ENCODE data around the gene RRN3. TPM values are rescaled to one million over a fixed set of nuclear protein-coding genes. Genes with fewer than 3 reads are reported as not detected.
A peak's percentile ranks its signal among the peaks of the same experiment; 100 is the strongest.
"Not testable (repeated sequence)": the region's sequence is repeated elsewhere in the genome, so short reads cannot be mapped to it uniquely, and the experiment has no call there.

The RRN3 gene
- total RNA-seq, 1 donor from 2014 or later: 23.8 TPM

DNA sequence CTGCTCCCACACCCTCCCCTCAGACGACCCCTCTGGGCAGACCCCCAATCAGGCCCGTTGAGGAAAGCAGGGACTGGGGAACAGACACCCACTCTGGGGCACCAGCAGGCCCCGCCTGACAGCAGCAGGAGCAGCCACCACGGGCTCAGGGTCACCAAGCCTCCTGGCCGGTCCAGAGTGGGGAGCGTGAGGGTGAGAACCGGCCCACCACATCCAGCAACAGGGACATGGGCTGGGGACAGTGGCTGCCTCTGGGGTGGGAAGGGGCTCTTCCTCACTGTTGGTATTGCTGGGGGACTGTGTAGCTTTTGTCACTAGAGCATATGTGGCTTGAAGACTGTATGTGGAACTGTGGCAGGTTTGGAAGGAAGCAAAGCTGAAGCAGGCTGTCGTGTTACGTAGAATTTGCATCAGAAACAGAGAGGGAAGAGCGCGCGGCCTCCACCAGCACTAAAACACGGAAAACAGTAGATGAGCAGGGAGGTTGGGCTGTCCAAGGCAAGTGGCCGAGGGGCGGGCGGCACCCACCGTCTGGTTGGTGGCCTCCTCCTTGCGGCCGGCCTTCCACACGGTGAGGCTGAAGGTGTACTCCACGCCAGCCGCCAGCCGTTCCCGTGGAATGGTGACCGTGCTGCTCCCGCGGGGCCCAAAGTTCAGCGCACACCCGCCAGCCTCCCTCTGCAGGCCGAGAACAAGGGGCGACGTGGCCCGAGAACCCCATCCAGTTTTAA is 40.8 kb upstream of the RRN3 start:
- not testable (repeated sequence) for H3K9me3 Mint-ChIP-seq (ENCODE audit: unreplicated experiment); H3K4me3 Mint-ChIP-seq (ENCODE audit: unreplicated experiment); H3K36me3 Mint-ChIP-seq (ENCODE audit: unreplicated experiment); H3K4me1 Mint-ChIP-seq (ENCODE audit: unreplicated experiment); H3K27me3 Mint-ChIP-seq (ENCODE audit: unreplicated experiment); H3K27ac Mint-ChIP-seq (ENCODE audit: unreplicated experiment)
- DNase-seq (ENCODE audit: extremely low spot score, unreplicated experiment): peak; percentile 36

DNA sequence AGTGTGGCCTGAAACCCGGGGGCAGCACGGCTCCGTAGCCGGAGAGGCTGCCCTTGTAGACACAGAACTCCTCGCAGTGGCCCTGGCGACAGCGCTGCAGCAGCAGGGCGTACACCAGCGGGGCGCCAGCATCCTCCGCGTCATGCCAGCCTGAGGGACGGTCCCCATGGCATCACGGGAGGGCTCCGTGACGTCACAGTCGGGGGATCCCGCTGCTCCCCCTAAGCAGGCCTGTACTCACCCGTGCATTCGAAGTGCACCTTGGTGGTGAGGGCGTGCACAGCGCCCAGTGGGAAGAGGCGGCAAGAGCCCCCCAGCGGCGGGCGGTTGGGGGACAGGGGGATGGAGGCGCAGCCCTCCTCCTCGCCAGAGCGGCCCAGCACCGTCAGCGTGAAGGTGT is 39.5 kb upstream of the RRN3 start:
- DNase-seq (ENCODE audit: extremely low spot score, unreplicated experiment): peak; percentile 74
- not testable (repeated sequence) for H3K27me3 Mint-ChIP-seq (ENCODE audit: unreplicated experiment); H3K4me1 Mint-ChIP-seq (ENCODE audit: unreplicated experiment); H3K36me3 Mint-ChIP-seq (ENCODE audit: unreplicated experiment); H3K9me3 Mint-ChIP-seq (ENCODE audit: unreplicated experiment); H3K4me3 Mint-ChIP-seq (ENCODE audit: unreplicated experiment); H3K27ac Mint-ChIP-seq (ENCODE audit: unreplicated experiment)

DNA sequence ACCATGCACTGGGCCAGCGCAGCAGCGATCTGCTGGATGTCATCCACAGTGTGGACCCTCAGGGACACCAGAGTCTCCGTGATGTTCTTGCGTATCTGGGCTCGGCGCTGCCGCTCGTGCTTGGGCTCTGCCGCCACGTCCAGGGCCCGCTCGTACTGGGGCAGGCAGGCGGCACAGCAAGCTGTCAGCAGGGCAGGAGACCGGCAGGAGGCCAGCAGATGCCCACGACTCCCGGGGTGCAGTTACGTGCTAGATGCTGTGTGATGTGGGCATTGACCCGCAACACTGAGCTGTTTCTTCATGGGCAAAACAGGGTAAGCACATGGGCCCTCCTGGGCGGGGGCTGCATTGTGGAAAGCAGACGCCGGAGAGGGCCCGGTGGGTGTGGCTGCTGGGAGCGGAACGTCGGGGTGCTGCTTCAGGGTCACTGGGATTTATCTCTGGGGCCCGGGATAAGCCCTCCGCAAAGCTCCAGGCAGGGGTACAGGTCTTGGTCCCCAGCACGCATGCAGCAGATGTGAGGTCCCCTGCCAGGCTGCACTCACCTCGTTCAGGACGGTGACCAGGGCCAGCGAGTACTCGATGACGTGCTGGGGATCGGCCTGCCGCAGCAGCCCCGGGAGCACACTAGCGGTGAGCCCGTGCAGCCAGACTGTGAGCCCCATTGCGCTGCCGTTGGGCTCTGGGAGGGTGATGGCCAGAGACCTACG is 38.8 kb upstream of the RRN3 start:
- DNase-seq (ENCODE audit: extremely low spot score, unreplicated experiment): peak; percentile 74
- H3K27me3 Mint-ChIP-seq (ENCODE audit: unreplicated experiment); H3K27ac Mint-ChIP-seq (ENCODE audit: unreplicated experiment); H3K9me3 Mint-ChIP-seq (ENCODE audit: unreplicated experiment); H3K36me3 Mint-ChIP-seq (ENCODE audit: unreplicated experiment); H3K4me1 Mint-ChIP-seq (ENCODE audit: unreplicated experiment); H3K4me3 Mint-ChIP-seq (ENCODE audit: unreplicated experiment): not testable (repeated sequence)

DNA sequence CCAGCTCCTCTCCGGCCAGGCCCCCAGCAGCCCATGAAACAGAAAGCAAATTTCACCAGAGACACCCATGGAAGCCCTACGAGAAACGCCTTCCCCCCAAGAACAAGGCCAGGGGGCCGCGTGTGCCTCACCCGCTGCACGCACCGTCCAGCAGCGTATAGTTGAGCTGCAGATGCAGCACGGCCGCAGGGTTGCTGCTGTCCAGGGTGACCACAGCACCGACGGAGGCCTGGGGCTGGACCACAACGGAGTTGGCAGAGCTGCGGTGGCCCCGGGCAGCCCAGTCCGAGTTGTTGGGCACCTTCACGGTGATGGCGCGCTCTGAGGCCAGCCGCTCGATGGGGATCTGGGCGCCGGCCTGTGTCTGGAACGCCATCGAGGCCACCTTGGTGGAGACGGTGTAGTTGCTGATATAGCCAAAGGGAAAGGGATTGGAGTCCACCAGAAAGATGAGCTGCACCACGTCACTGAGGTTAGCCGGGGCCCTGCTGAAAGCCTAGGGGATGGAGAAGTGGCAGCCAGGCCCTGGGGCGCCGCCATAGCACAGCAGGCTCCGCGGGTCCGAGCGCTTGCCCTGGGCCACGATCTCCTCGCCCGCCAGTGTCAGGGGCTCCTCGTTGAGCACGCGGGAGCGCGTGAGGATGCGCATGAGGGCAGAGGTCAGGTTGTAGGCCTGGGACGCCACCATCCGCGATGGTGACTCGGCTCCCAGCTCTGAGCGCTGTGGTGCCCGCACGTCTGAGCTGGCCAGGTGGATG is 37.0 kb upstream of the RRN3 start:
- not testable (repeated sequence) for H3K4me1 Mint-ChIP-seq (ENCODE audit: unreplicated experiment); H3K27me3 Mint-ChIP-seq (ENCODE audit: unreplicated experiment); H3K4me3 Mint-ChIP-seq (ENCODE audit: unreplicated experiment); H3K36me3 Mint-ChIP-seq (ENCODE audit: unreplicated experiment); H3K9me3 Mint-ChIP-seq (ENCODE audit: unreplicated experiment); H3K27ac Mint-ChIP-seq (ENCODE audit: unreplicated experiment)
- peak; percentile 54 for DNase-seq (ENCODE audit: extremely low spot score, unreplicated experiment)

DNA sequence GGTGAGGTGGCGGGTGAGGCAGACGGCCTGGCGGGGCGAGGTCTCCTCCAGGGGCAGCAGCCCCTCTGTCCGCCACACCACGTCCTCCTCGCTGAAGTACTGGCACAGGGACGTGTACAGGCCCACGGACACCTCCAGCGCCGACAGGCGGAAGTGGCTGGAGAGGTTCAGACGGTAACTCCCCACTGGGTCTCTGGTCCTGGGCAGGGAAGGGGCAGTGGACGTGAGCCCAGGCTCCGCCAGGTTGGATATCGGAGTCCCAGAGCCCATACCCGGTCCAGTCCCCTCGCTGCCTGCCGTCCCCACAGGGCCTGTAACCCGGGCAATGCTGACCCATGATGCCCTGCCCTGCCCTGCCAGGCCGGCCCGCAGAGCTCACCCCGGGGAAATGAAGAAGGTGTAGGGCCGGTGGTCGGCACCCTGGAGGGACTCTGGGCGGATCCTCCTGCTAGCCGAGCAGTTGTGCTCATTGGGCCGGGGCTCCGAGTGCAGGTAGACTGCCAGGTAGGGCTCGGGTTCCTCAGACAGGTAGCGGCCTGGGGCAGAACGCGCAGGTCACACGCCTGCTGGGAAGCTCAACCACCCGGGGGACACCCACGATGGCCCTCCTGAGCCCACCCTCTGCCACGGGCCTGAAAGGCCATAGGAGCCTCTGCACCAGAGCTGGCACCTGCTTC is 36.3 kb upstream of the RRN3 start:
- H3K36me3 Mint-ChIP-seq (ENCODE audit: unreplicated experiment); H3K27ac Mint-ChIP-seq (ENCODE audit: unreplicated experiment); H3K4me1 Mint-ChIP-seq (ENCODE audit: unreplicated experiment); H3K27me3 Mint-ChIP-seq (ENCODE audit: unreplicated experiment); H3K9me3 Mint-ChIP-seq (ENCODE audit: unreplicated experiment); H3K4me3 Mint-ChIP-seq (ENCODE audit: unreplicated experiment): not testable (repeated sequence)
- peak; percentile 77 for DNase-seq (ENCODE audit: extremely low spot score, unreplicated experiment)

GRCh38 chr16:15127641-15128425 is 33.8 kb upstream of the RRN3 start:
- not testable (repeated sequence) for H3K36me3 Mint-ChIP-seq (ENCODE audit: unreplicated experiment); H3K9me3 Mint-ChIP-seq (ENCODE audit: unreplicated experiment); H3K27ac Mint-ChIP-seq (ENCODE audit: unreplicated experiment); H3K4me3 Mint-ChIP-seq (ENCODE audit: unreplicated experiment); H3K27me3 Mint-ChIP-seq (ENCODE audit: unreplicated experiment); H3K4me1 Mint-ChIP-seq (ENCODE audit: unreplicated experiment)
- DNase-seq (ENCODE audit: extremely low spot score, unreplicated experiment): peak; percentile 56

GRCh38 chr16:15100372-15100987 is 6.4 kb upstream of the RRN3 start:
- DNase-seq (ENCODE audit: extremely low spot score, unreplicated experiment); H3K36me3 Mint-ChIP-seq (ENCODE audit: unreplicated experiment); H3K27ac Mint-ChIP-seq (ENCODE audit: unreplicated experiment); H3K4me3 Mint-ChIP-seq (ENCODE audit: unreplicated experiment); H3K4me1 Mint-ChIP-seq (ENCODE audit: unreplicated experiment); H3K9me3 Mint-ChIP-seq (ENCODE audit: unreplicated experiment); H3K27me3 Mint-ChIP-seq (ENCODE audit: unreplicated experiment): not testable (repeated sequence)

- H3K27me3 Mint-ChIP-seq (ENCODE audit: unreplicated experiment): not testable (repeated sequence)
These were observed 5.4 kb upstream of the RRN3 start for GRCh38 chr16:15099366-15099909.

DNA sequence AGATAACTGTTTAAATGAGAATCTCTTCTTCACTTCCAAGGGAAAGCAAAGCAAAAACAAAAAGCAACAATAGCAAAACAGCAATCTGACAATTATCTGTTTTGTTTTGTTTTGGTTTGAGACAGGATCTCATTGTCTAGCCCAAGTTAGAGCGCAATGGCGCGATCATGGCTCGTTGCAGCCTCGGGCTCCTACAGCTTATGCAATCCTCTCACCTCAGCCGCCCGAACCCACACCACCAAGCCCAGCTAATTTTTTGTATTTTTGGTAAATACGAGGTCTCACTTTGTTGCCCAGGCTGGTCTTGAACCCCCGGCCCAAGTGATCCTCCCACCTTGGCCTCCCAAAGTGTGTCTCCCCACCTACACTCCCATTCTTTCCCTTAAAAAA is 2.5 kb upstream of the RRN3 start:
- H3K4me3 Mint-ChIP-seq (ENCODE audit: unreplicated experiment); H3K27ac Mint-ChIP-seq (ENCODE audit: unreplicated experiment); H3K27me3 Mint-ChIP-seq (ENCODE audit: unreplicated experiment); DNase-seq (ENCODE audit: extremely low spot score, unreplicated experiment); H3K36me3 Mint-ChIP-seq (ENCODE audit: unreplicated experiment); H3K9me3 Mint-ChIP-seq (ENCODE audit: unreplicated experiment): not testable (repeated sequence)
- peaks cover 15% of the 10 kb centered on the region for H3K4me1 Mint-ChIP-seq (ENCODE audit: unreplicated experiment)

More at GRCh38 chr16:15099366-15099909, 5.4 kb upstream of the RRN3 start:
- not testable (repeated sequence) for H3K27ac Mint-ChIP-seq (ENCODE audit: unreplicated experiment); H3K36me3 Mint-ChIP-seq (ENCODE audit: unreplicated experiment); H3K4me1 Mint-ChIP-seq (ENCODE audit: unreplicated experiment); H3K4me3 Mint-ChIP-seq (ENCODE audit: unreplicated experiment); DNase-seq (ENCODE audit: extremely low spot score, unreplicated experiment); H3K9me3 Mint-ChIP-seq (ENCODE audit: unreplicated experiment)

GRCh38 chr16:15093571-15093954 is 509 bp downstream of the RRN3 start:
- not testable (repeated sequence) for H3K36me3 Mint-ChIP-seq (ENCODE audit: unreplicated experiment); DNase-seq (ENCODE audit: extremely low spot score, unreplicated experiment); H3K27me3 Mint-ChIP-seq (ENCODE audit: unreplicated experiment); H3K9me3 Mint-ChIP-seq (ENCODE audit: unreplicated experiment)
- H3K4me1 Mint-ChIP-seq (ENCODE audit: unreplicated experiment): peaks cover 15% of the 10 kb centered on the region
- H3K4me3 Mint-ChIP-seq (ENCODE audit: unreplicated experiment): peak overlapping the region; percentile 97
- peak overlapping the region; percentile 99 for H3K27ac Mint-ChIP-seq (ENCODE audit: unreplicated experiment)

Data from osteocyte (in vitro differentiated cells).